ENCODE data around the gene ZNF511. TPM values are rescaled to one million over a fixed set of nuclear protein-coding genes. Genes with fewer than 3 reads are reported as not detected.

Gene ZNF511
- total RNA-seq, 4 donors from 2014 or later: 16.1 to 26.7 (median 17.7) TPM

DNA sequence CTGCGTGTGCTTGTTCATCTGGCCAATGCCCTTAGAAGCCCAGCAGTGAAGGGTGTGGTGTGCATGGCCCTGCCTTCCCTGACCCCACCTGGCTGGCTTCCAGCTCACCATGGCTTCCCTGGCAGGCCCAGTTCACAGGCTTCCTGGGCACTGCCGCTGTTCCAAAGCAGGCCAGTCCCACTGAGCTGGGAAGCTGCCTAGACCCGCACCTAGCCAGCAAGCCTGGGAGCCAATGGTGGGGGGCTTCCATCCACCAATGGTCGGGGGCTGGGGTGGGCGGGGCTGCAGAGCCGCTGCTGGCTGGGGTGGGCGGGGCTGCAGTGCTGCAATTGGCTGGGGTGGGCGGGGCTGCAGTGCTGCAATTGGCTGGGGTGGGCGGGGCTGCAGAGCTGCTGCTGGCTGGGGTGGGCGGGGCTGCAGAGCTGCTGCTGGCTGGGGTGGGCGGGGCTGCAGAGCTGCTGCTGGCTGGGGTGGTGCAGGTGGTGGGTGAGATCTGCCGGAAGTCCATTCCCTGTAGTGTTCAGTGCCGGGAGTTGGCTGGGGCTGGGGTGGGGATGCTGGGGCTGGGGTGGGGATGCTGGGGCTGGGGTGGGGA is 15.6 kb downstream of the ZNF511 start:
- Histone ChIP-seq H3K9me3 (no peaks in the 10 kb centered on the region), H3K4me3 (peak overlapping the region in 1 of 4 donors; percentile 32), H3K27ac (no peak overlapping the region), H3K4me1 (peaks cover 13 to 34% (median 18%) of the 10 kb centered on the region in 3 donors), H3K36me3 (no peaks in the 10 kb centered on the region), H3K27me3 (peaks cover 15 to 77% (median 33%) of the 10 kb centered on the region in 4 donors)
- TF ChIP-seq, protein P1, sequence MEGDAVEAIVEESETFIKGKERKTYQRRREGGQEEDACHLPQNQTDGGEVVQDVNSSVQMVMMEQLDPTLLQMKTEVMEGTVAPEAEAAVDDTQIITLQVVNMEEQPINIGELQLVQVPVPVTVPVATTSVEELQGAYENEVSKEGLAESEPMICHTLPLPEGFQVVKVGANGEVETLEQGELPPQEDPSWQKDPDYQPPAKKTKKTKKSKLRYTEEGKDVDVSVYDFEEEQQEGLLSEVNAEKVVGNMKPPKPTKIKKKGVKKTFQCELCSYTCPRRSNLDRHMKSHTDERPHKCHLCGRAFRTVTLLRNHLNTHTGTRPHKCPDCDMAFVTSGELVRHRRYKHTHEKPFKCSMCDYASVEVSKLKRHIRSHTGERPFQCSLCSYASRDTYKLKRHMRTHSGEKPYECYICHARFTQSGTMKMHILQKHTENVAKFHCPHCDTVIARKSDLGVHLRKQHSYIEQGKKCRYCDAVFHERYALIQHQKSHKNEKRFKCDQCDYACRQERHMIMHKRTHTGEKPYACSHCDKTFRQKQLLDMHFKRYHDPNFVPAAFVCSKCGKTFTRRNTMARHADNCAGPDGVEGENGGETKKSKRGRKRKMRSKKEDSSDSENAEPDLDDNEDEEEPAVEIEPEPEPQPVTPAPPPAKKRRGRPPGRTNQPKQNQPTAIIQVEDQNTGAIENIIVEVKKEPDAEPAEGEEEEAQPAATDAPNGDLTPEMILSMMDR (IDR thresholded peaks at IDR 0.05): no peak
- TF ChIP-seq POLR2A (IDR thresholded peaks at IDR 0.05): no peak
- no peak for DNase-seq
- intact Hi-C loops (cut with DNase I): no loop called here
- 17 to 20% methylated on average over 1 of the region's 13 CpGs for WGBS, 2 donors

DNA sequence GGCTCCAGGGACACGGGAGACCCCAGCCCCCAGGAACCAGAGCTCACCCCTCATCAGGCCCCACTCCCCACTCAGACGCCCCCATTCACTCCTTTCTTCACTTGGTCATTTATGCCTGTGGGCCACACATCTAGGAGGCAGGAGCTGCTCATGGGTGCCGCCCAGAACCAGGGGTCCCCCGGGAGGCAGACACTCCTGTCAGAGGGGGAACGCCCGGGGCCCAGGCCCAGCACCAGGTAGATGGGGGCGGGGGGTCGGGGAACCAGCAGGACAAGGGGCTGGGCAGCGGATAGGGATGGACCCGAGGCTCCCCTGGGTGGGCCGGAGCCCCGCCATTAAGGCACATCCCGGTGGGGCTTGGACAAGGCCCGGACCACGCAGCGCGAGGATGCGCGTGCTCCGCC is 16.1 kb downstream of the ZNF511 start:
- intact Hi-C loops (cut with DNase I): no loop called here
- no peak for DNase-seq
- Histone ChIP-seq H3K4me1 (peaks cover 18 to 39% (median 18%) of the 10 kb centered on the region in 3 donors), H3K27me3 (peaks cover 15 to 76% (median 33%) of the 10 kb centered on the region in 4 donors), H3K4me3 (peak overlapping the region in 3 of 4 donors; percentile 41 to 63 (median 48)), H3K36me3 (no peaks in the 10 kb centered on the region), H3K9me3 (no peaks in the 10 kb centered on the region), H3K27ac (no peak overlapping the region)
- WGBS, 2 donors: no CpG with 5 or more reads among the region's 20 CpGs
- TF ChIP-seq, protein P1 (IDR thresholded peaks at IDR 0.05): no peak
- no peak for TF ChIP-seq POLR2A (IDR thresholded peaks at IDR 0.05)

DNA sequence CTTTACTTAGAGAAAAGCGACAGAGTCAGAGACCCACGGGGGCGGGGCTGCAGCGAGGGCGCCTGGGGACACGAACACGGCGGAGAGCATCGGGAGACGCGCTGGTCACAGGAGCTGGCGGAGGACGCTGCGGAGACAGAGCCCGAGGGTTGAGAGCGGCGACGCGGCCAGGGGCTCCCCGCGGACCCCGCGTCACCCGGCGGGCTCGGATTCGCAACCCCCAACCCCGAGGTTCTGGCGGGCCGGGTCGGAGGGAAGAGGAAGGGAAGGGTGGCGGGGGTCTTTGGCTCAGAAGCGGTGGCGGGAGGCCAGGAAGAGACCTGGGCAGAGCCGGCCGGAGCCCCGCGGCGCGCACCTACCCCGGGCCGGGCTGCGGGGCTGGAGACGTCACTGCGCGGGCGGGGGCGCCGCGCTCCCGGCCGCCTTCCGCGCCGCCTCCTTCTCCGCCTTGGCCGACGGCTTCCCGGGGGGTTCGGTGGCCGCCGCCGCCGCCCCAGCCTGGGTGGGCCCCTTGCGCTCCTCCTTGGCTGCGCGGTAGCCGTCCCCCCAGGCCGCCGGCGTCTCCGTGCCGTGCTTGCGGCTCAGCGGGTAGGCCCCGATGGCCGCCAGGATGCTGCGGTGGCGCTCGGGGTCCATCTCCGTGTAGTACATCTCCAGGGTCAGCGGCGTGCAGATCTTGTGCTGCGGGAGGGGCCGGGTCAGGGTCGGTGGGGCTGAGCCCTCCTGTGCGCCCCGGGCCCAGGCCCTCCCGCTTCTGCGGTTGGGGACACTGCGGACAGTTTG is 16.9 kb downstream of the ZNF511 start:
- Histone ChIP-seq H3K9me3 (no peaks in the 10 kb centered on the region), H3K36me3 (no peaks in the 10 kb centered on the region), H3K4me3 (peak overlapping the region; percentile 16 to 63 (median 44)), H3K4me1 (peaks cover 18 to 42% (median 19%) of the 10 kb centered on the region in 3 donors), H3K27me3 (peaks cover 15 to 71% (median 33%) of the 10 kb centered on the region in 4 donors), H3K27ac (no peak overlapping the region)
- WGBS, 2 donors: 0 to 4% methylated on average over 2 to 5 of the region's 91 CpGs
- intact Hi-C loops (cut with DNase I): no loop called here
- no peak for DNase-seq
- TF ChIP-seq, protein P1 (IDR thresholded peaks at IDR 0.05): no peak
- TF ChIP-seq POLR2A (IDR thresholded peaks at IDR 0.05): no peak

DNA sequence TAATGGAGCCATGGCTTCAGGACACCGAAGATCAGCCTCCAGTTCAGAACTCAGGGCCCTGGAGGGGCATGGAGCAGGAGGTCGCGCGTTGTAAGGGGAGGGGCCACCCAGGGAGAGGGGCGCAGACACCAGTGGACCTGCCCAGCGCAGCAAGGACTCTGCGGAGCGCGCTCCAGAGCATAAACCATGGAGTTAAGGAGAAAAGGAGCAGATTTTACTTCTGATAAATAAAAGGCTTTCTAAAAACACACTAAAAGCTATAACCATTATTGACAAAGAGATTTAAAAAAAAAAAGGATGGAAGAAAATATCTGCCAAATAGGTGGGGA is 17.5 kb downstream of the ZNF511 start:
- Histone ChIP-seq H3K4me1 (peaks cover 18 to 42% (median 19%) of the 10 kb centered on the region in 3 donors), H3K36me3 (no peaks in the 10 kb centered on the region), H3K27me3 (peaks cover 15 to 71% (median 33%) of the 10 kb centered on the region in 4 donors), H3K27ac (no peak overlapping the region), H3K4me3 (peak overlapping the region in 3 of 4 donors; percentile 41 to 63 (median 48)), H3K9me3 (no peaks in the 10 kb centered on the region)
- 33 to 43% methylated on average over 8 to 9 of the region's 9 CpGs for WGBS, 2 donors
- intact Hi-C loops (cut with DNase I): no loop called here
- DNase-seq: no peak
- TF ChIP-seq POLR2A (IDR thresholded peaks at IDR 0.05): no peak
- TF ChIP-seq, protein P1 (IDR thresholded peaks at IDR 0.05): no peak
